H9 (cell line): Measurements from ENCODE around the gene BACE2. TPM values are rescaled to one million over a fixed set of nuclear protein-coding genes. Genes with fewer than 3 reads are reported as not detected.

Experiments
- DNase-seq: peaks from one replicate; pipeline ENCODE4 v3.0.0-alpha.2; 2017
- H2AFZ ChIP-seq: one replicate; pipeline ENCODE4 v1.6.1; 2013; ENCODE audit warnings: mild to moderate bottlenecking, low read length, control low read depth, moderate library complexity
- H2AK5ac ChIP-seq: 2 replicates; pipeline ENCODE4 v1.6.1; 2013; ENCODE audit warnings: low read length, control low read depth, mixed read lengths; ENCODE audit not compliant: insufficient read length
- H2BK120ac ChIP-seq: one replicate; pipeline ENCODE4 v1.6.1; 2013; ENCODE audit warnings: low read depth, mild to moderate bottlenecking, low read length, control low read depth, inconsistent platforms; ENCODE audit not compliant: poor library complexity, severe bottlenecking
- H2BK12ac ChIP-seq: 2 replicates; pipeline ENCODE4 v1.6.1; 2013; ENCODE audit warnings: low read length, control low read depth, mixed read lengths, low read depth; ENCODE audit not compliant: insufficient read length
- H2BK15ac ChIP-seq: 2 replicates; pipeline ENCODE4 v1.6.1; 2013; ENCODE audit warnings: low read depth, low read length, control low read depth
- H2BK20ac ChIP-seq: one replicate; pipeline ENCODE4 v1.6.1; 2013; ENCODE audit warnings: low read depth, mild to moderate bottlenecking, low read length, control low read depth, inconsistent platforms; ENCODE audit not compliant: poor library complexity, severe bottlenecking
- H2BK5ac ChIP-seq: 2 replicates; pipeline ENCODE4 v1.6.1; 2013; ENCODE audit warnings: low read length, control low read depth, mixed read lengths; ENCODE audit not compliant: insufficient read length
- H3K14ac ChIP-seq: 2 replicates; pipeline ENCODE4 v1.6.1; 2013; ENCODE audit warnings: low read length, control low read depth; ENCODE audit not compliant: insufficient read depth
- H3K18ac ChIP-seq: 2 replicates; pipeline ENCODE4 v1.6.1; 2013; ENCODE audit warnings: low read depth, mild to moderate bottlenecking, mixed read lengths, low read length, control low read depth; ENCODE audit not compliant: insufficient read length
- H3K23ac ChIP-seq: 2 replicates; pipeline ENCODE4 v1.6.1; 2013; ENCODE audit warnings: low read length, control low read depth, mixed read lengths, low read depth; ENCODE audit not compliant: insufficient read length
- H3K23me2 ChIP-seq: 2 replicates; pipeline ENCODE4 v1.6.1; 2013; ENCODE audit warnings: low read depth, mild to moderate bottlenecking, mixed read lengths, low read length, control low read depth; ENCODE audit not compliant: insufficient read length, poor library complexity, severe bottlenecking
- H3K27ac ChIP-seq: 2 replicates; pipeline ENCODE4 v1.5.1; 2013; ENCODE audit warnings: low read length, control low read depth, mixed read lengths, low read depth; ENCODE audit not compliant: insufficient read length
- H3K27me3 ChIP-seq: 2 replicates; pipeline ENCODE4 v1.6.1; 2013; ENCODE audit warnings: low read length, control low read depth, inconsistent platforms; ENCODE audit not compliant: insufficient read depth
- H3K4ac ChIP-seq: 2 replicates; pipeline ENCODE4 v1.6.1; 2013; ENCODE audit warnings: low read depth, mild to moderate bottlenecking, control low read depth, inconsistent platforms, low read length, moderate library complexity
- H3K4me1 ChIP-seq: 2 replicates; pipeline ENCODE4 v1.6.1; 2013; ENCODE audit warnings: low read length, control low read depth, inconsistent platforms; ENCODE audit not compliant: insufficient read depth
- H3K4me2 ChIP-seq: 2 replicates; pipeline ENCODE4 v1.6.1; 2013; ENCODE audit warnings: low read length, control low read depth, mixed read lengths; ENCODE audit not compliant: insufficient read length, insufficient read depth
- H3K56ac ChIP-seq: 2 replicates; pipeline ENCODE4 v1.6.1; 2013; ENCODE audit warnings: low read depth, mild to moderate bottlenecking, mixed read lengths, low read length, control low read depth; ENCODE audit not compliant: insufficient read length
- H3K79me1 ChIP-seq: 2 replicates; pipeline ENCODE4 v1.6.1; 2013; ENCODE audit warnings: low read depth, mild to moderate bottlenecking, moderate library complexity, low read length, control low read depth, inconsistent platforms; ENCODE audit not compliant: insufficient read depth, poor library complexity, severe bottlenecking
- H3K79me2 ChIP-seq: 2 replicates; pipeline ENCODE4 v1.6.1; 2013; ENCODE audit warnings: low read length, control low read depth, inconsistent platforms; ENCODE audit not compliant: insufficient read depth
- H3K9ac ChIP-seq: 2 replicates; pipeline ENCODE4 v1.6.1; 2013; ENCODE audit warnings: low read length, control low read depth, mixed read lengths; ENCODE audit not compliant: insufficient read length; ENCODE audit errors: extremely low read depth
- H3K9me3 ChIP-seq: one replicate; pipeline ENCODE4 v1.6.1; 2013; ENCODE audit warnings: low read depth, low read length, inconsistent platforms; ENCODE audit not compliant: control insufficient read depth
- H3T11ph ChIP-seq: one replicate; pipeline ENCODE4 v1.6.1; 2013; ENCODE audit warnings: mild to moderate bottlenecking, low read length, control low read depth, inconsistent platforms
- H4K20me1 ChIP-seq: one replicate; pipeline ENCODE4 v1.6.1; 2013; ENCODE audit not compliant: control insufficient read depth, insufficient read length, insufficient read depth
- H4K5ac ChIP-seq: 2 replicates; pipeline ENCODE4 v1.6.1; 2013; ENCODE audit warnings: low read depth, mild to moderate bottlenecking, mixed read lengths, low read length, control low read depth; ENCODE audit not compliant: insufficient read length
- H4K8ac ChIP-seq: replicated peaks from 2 replicates; pipeline ENCODE4 v1.6.1; 2013; ENCODE audit warnings: low read length, control low read depth, mixed read lengths, low read depth; ENCODE audit not compliant: insufficient read length
- H4K91ac ChIP-seq: 2 replicates; pipeline ENCODE4 v1.6.1; 2013; ENCODE audit warnings: low read depth, mild to moderate bottlenecking, moderate library complexity, mixed read lengths, low read length, control low read depth; ENCODE audit not compliant: insufficient read length
- H3K27ac Mint-ChIP-seq, 3 experiments: 2 replicates in 2 of 3; 3 replicates in 1 of 3; pipeline ENCODE4 v1.8.0; 2020 to 2021; ENCODE audit warnings: mixed read lengths in 3 of 3, mild to moderate bottlenecking in 1 of 3, moderate library complexity in 1 of 3
- H3K27me3 Mint-ChIP-seq: 2 replicates; pipeline ENCODE4 v1.8.0; 2021; ENCODE audit warnings: low read depth, mild to moderate bottlenecking, moderate library complexity, mixed read lengths
- H3K36me3 Mint-ChIP-seq, 3 experiments: 2 replicates in 2 of 3; 3 replicates in 1 of 3; pipeline ENCODE4 v1.8.0; 2020 to 2021; ENCODE audit warnings: low read depth in 3 of 3, mixed read lengths in 3 of 3; ENCODE audit not compliant: insufficient read depth in 1 of 3
- H3K4me1 Mint-ChIP-seq, 2 experiments: 2 replicates each; pipeline ENCODE4 v1.8.0; 2020; ENCODE audit warnings: mixed read lengths in 2 of 2
- H3K4me3 Mint-ChIP-seq, 2 experiments: 2 replicates in 1 of 2; 3 replicates in 1 of 2; pipeline ENCODE4 v1.8.0; 2020 to 2021; ENCODE audit warnings: mild to moderate bottlenecking in 2 of 2, mixed read lengths in 2 of 2, moderate library complexity in 1 of 2
- H3K9me3 Mint-ChIP-seq, 2 experiments: 2 replicates in 1 of 2; 3 replicates in 1 of 2; pipeline ENCODE4 v1.8.0; 2020; ENCODE audit warnings: mild to moderate bottlenecking in 2 of 2, mixed read lengths in 2 of 2, moderate library complexity in 1 of 2
- CTCF ChIP-seq: fragments of 200-600 bp; sonication (generic); conservative IDR thresholded peaks from 3 replicates; pipeline ENCODE4 v1.8.0; 2021; ENCODE audit warnings: antibody characterized with exemption, mild to moderate bottlenecking
- WGBS: extraction: QIAGEN DNeasy Blood & Tissue Kit; methylation state at CpG from one replicate; pipeline ENCODE4 v1.1.7; 2013; ENCODE audit warnings: missing lambda C conversion rate, low lambda C conversion rate, mixed read lengths; ENCODE audit not compliant: insufficient read length; ENCODE audit errors: extremely low coverage; 5-methylcytosine and 5-hydroxymethylcytosine counted together
- total RNA-seq: library from RNA; stranded (reverse); gene quantifications from 2 replicates; pipeline ENCODE4 v1.2.1, GENCODE V29; 2021

BACE2 gene
- total RNA-seq, 1 experiment from 2014 or later, result 8.0 TPM

DNA sequence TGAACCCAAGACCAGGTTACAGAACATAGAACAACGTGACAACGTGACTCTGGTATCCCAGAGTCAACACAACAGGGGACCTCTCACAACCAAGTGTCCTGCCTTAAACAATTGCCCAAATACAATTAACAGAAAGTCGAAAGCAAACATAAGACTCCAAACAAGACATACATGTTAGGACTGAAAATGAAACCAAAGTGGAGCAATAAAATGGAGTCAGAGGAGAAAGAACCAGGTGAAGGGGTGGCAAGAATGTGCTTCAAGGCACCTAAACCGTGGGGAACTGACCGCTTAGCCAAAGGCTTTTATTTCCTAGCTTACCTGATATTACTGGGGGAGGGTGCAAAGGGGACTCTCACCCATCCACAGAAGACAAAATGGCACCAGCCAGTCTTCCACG lies 17.8 kb downstream of the BACE2 start:
- no peak overlapping the region for H3K9ac ChIP-seq
- Mint-ChIP-seq H3K4me1 (peaks cover 10 to 16% of the 10 kb centered on the region in 2 experiments), H3K36me3 (peaks cover 3 to 18% (median 4%) of the 10 kb centered on the region in 3 experiments; a peak in 3 of 7 replicates), H3K9me3 (peaks cover 13 to 14% of the 10 kb centered on the region in 2 experiments; a peak in 4 of 5 replicates), H3K27me3 (no peaks in the 10 kb centered on the region), H3K4me3 (no peak overlapping the region), H3K27ac (no peak overlapping the region)
- no peak overlapping the region for H3K23ac ChIP-seq
- H3K18ac ChIP-seq, result no peak overlapping the region
- no peaks in the 10 kb centered on the region for H3K79me1 ChIP-seq
- no peak overlapping the region for H3K27ac ChIP-seq
- H3K4ac ChIP-seq, result no peak overlapping the region
- H3K14ac ChIP-seq, result no peak overlapping the region
- H3K79me2 ChIP-seq, result no peaks in the 10 kb centered on the region
- no peaks in the 10 kb centered on the region for H3K4me1 ChIP-seq
- H2AFZ ChIP-seq, result no peak overlapping the region
- H3K4me2 ChIP-seq, result no peak overlapping the region
- H3K27me3 ChIP-seq, result no peaks in the 10 kb centered on the region
- no peak for DNase-seq
- H4K91ac ChIP-seq, result no peak overlapping the region
- no peak for TF ChIP-seq CTCF
- H2BK120ac ChIP-seq, result no peak overlapping the region
- H4K5ac ChIP-seq, result no peak overlapping the region
- no CpG with 5 or more reads among the region's 6 CpGs for WGBS
- H3T11ph ChIP-seq, result no peak overlapping the region
- H3K56ac ChIP-seq, result no peak overlapping the region
- H4K20me1 ChIP-seq, result no peaks in the 10 kb centered on the region
- H2BK20ac ChIP-seq, result no peak overlapping the region
- no peaks in the 10 kb centered on the region for H3K23me2 ChIP-seq
- no peak overlapping the region for H4K8ac ChIP-seq
- no peak overlapping the region for H2BK5ac ChIP-seq
- H2BK15ac ChIP-seq, result no peak overlapping the region
- H3K9me3 ChIP-seq, result no peaks in the 10 kb centered on the region
- no peak overlapping the region for H2BK12ac ChIP-seq
- no peak overlapping the region for H2AK5ac ChIP-seq
